GM19372 (cell line): Measurements from ENCODE around the gene CCDC69.
A peak's percentile ranks its signal among the peaks of the same experiment; 100 is the strongest.
"Not testable (repeated sequence)": the region's sequence is repeated elsewhere in the genome, so short reads cannot be mapped to it uniquely, and the experiment has no call there.

Source experiments
- ATAC-seq: cut with Tn5 transposase; IDR thresholded peaks from one replicate; pipeline ENCODE4 v1.9.1; 2021; ENCODE audit warnings: mild to moderate bottlenecking, low read depth, moderate library complexity; ENCODE audit not compliant: unreplicated experiment

The CCDC69 gene

GRCh38 chr5:151223447-151224264 is at the start of gene CCDC69:
Gene CCDC69 (minus strand): TSS chr5:151224092. CDS start chr5:151223970, 122 bp downstream.
- peak; percentile 79 for ATAC-seq

- ATAC-seq: no peak
Observed at GRCh38 chr5:151271336-151271735, 47.4 kb upstream of the CCDC69 start.

GRCh38 chr5:151270599-151270998 is 46.7 kb upstream of the CCDC69 start:
- peak; percentile 90 for ATAC-seq

GRCh38 chr5:151267491-151268260 is 43.8 kb upstream of the CCDC69 start:
- ATAC-seq: no peak

GRCh38 chr5:151264113-151264512 is 40.2 kb upstream of the CCDC69 start:
- ATAC-seq: no peak

- ATAC-seq: no peak
Observed at GRCh38 chr5:151262532-151262931, 38.6 kb upstream of the CCDC69 start.

GRCh38 chr5:151259931-151260330 is 36.0 kb upstream of the CCDC69 start:
- no peak for ATAC-seq

- ATAC-seq: no peak
Observed at GRCh38 chr5:151258816-151259215, 34.9 kb upstream of the CCDC69 start.

GRCh38 chr5:151258201-151258611 is 34.3 kb upstream of the CCDC69 start:
- no peak for ATAC-seq

- peak; percentile 22 for ATAC-seq
Observed at GRCh38 chr5:151257731-151258181, 33.9 kb upstream of the CCDC69 start.

GRCh38 chr5:151255621-151256286 is 31.9 kb upstream of the CCDC69 start:
- peak; percentile 41 for ATAC-seq

- not testable (repeated sequence) for ATAC-seq
Observed at GRCh38 chr5:151254990-151255389, 31.1 kb upstream of the CCDC69 start.

- ATAC-seq: no peak
Observed at GRCh38 chr5:151254556-151254955, 30.7 kb upstream of the CCDC69 start.

GRCh38 chr5:151253605-151253950 is 29.7 kb upstream of the CCDC69 start:
- ATAC-seq: no peak

- peak; percentile 76 for ATAC-seq
Observed at GRCh38 chr5:151252762-151253604, 29.1 kb upstream of the CCDC69 start, which contains the start of gene GM2A. Gene GM2A (plus strand): TSS chr5:151253185. CDS start chr5:151253217, 32 bp downstream.

GRCh38 chr5:151251621-151252020 is 27.7 kb upstream of the CCDC69 start:
- ATAC-seq: no peak

- ATAC-seq: no peak
Observed at GRCh38 chr5:151251001-151251551, 27.2 kb upstream of the CCDC69 start.

- no peak for ATAC-seq
Observed at GRCh38 chr5:151250346-151251000, 26.6 kb upstream of the CCDC69 start.

- no peak for ATAC-seq
Observed at GRCh38 chr5:151249281-151249680, 25.4 kb upstream of the CCDC69 start.
